Measurements from ENCODE around the gene HOGA1.
"Not testable (repeated sequence)": the region's sequence is repeated elsewhere in the genome, so short reads cannot be mapped to it uniquely, and the experiment has no call there.

HOGA1 gene

DNA sequence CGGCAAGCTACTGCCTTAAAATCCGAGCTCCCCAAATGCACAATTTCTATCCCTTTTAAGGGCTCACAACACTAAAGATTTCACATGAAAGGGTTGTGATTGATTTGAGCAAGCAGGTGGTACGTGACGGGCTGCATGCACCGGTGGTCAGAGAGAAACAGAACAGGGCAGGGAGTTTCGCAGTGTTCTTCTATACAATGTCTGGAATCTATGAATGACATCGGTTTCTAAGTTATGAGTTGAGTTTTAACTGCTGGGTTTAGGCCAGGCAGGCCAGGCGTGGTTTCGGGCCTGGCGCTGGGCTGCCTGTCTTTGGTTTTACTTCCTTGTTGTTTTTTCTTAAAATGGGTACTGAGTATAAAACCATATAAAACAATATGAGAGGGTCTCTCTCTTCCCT is 28.6 kb upstream of the HOGA1 start:
- not testable (repeated sequence) for DNase-seq

DNA sequence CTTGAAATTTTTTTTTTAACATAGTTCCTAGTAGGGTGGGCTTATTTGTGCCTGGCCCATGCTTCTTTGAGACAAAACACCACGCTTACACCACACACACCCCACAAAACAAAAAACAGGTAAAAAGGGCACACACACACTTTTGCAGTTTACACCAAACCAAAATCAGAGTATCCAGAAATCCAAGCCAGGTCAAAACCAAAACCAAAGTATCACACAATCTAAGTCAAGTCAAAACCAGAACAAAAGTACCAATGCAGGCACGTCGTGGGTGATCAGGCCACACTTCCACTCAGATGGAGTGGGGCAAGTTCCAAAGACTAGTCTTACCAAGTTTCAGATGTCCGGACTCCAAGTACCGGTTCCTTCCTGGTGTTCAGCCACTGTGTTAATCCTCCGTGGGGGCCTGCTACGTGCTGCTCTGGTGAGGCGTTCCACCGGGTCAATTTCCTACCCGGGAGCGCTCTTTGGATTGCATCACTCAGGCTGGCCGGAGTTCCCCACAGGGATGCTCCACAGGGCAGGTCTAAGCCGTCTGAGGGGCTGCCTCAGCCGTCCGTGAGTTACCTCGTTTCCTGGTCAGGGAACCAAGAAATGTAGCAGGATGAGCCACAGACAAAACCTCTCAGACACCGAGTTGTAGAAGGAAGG is 23.3 kb upstream of the HOGA1 start:
- DNase-seq: not testable (repeated sequence)

DNA sequence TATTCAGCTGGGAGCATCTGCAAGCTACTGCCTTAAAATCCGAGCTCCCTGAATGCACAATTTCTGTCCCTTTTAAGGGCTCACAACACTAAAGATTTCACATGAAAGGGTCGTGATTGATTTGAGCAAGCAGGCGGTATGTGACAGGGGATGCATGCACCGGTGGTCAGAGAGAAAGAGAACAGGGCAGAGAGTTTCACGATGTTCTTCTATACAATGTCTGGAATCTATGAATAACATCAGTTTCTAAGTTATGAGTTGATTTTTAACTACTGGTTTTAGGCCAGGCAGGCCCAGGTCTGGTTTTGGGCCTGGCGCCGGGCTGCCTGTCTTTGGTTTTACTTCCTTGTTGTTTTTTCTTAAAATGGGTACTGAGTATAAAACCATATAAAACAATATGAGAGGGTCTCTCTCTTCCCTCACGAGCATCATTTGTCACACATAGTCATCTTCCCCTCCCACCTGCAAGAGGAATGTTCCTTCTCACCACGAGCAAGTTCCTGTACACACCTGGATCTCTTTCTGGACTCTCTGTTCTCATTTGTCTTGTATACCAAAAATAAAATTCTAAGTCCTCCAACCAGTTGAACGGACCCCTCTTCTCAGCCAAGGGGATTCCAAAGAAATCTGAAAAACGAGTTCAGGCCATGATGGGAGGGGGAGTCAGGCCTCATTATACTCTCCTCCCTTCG is 22.7 kb upstream of the HOGA1 start:
- DNase-seq: not testable (repeated sequence)

DNA sequence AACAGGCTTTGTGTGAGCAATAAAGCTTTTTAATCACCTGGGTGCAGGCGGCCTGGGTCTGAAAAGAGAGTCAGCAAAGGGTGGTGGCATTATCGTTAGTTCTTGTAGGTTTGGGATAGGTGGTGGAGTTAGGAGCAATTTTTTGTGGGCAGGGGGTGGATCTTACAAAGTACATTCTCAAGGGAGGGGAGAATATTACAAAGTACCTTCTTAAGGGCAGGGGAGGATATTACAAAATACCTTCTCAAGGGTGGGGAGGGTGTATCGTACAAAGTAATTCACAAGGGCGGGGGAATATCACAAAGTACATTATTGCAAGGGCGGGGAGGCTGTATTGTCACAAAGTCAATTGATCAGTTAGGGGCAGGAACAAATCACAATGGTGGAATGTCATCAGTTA is 21.9 kb upstream of the HOGA1 start:
- DNase-seq: not testable (repeated sequence)

DNA sequence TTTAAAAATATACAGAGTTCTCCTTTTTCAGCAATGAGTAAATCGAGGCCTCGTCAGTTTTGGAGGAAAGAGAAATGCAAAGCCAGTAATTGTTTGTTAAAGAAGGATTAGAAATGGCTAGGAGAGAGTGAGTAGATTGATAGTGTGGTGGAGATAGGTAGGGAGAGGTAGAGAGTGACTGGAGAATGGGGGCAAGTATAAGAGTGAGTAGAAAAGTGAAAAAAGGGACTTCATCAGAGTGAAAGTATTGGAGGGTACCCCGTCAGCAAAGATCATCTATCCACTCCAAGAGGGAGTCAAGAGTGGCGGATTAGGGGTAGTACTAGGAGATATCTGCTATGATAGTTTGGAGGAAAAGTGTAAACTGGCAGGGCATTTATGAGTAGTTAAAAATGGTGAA is 20.9 kb upstream of the HOGA1 start:
- no peak for DNase-seq

DNA sequence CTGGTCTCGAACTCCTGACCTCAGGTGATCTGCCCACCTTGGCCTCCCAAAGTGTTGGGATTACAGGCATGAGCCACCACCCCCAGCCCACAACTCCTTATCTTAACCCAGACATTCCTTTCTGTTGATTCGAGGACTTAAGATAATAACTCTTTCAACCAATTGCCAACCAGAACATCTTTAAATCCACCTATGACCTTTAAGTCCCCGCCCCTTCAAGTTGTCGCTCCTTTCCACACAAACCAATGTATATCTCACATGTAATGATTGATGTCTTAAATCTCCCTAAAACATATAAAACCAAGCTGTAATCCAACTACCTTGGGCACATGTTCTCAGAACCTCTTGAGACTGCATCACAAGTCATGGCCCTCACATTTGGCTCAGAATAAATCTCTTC is 19.4 kb upstream of the HOGA1 start:
- no peak for DNase-seq

DNA sequence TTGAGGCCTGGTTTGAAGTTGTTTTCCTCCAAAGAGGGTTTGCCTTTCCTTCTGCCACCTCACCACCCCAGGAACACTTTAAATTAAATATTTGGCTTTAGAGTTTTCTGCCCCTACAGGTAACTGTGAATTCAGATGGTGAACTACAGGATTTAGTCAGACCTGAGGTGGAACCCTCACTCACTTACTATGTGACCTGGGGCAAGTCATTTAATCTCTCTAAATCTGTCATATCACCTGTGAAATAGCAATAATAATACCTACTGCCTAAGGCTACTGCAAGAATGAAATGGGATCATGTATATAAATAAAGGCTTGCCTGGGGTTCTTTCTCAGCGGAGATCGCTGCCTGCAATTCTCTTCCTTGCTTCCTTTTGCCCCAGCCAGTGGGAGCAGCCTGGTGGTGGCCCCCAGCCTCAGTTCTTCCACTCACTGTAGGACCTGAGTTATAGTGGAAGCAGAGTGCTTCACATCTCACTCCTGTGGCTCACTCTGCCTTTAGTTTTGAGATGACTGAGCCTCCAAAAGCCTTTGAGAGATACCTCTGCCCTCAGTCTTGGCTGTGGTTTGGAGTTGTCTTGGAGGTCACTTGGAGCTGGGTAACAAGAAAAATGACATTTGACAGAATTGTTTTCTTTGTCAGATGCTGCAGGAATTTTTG is 17.7 kb upstream of the HOGA1 start:
- no peak for DNase-seq

DNA sequence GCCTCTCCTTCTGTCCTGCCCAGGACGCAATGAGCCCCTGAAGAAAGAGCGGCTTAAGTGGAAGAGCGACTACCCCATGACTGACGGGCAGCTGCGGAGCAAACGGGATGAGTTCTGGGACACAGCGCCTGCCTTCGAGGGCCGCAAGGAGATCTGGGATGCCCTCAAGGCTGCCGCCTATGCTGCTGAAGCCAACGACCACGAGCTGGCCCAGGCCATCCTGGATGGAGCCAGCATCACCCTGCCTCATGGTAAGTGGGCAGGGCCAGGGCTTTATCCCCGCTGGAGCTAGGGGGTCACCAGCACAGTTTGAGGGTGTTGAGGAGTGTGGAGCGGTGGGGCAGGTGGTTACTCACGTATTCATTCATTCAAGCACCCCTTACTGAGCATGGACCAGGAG is 16.3 kb upstream of the HOGA1 start:
- DNase-seq: no peak

DNA sequence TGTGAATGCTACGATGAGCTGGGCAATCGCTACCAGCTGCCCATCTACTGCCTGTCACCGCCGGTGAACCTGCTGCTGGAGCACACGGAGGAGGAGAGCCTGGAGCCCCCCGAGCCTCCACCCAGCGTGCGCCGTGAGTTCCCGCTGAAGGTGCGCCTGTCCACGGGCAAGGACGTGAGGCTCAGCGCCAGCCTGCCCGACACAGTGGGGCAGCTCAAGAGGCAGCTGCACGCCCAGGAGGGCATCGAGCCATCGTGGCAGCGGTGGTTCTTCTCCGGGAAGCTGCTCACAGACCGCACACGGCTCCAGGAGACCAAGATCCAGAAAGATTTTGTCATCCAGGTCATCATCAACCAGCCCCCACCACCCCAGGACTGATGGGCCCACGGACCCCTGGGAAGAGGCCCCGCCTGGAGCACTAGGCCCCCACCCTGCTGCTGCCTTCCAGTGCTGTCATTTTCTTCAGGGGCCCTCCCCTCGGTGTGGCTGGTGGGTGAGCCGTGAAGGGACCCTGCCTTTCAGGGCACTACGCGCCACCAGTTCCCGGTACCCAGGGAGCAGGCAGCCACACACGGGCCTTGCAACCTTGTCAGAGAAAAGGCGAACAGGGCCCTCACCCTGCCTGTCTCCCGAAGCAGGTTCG is 13.9 kb upstream of the HOGA1 start:
- no peak for DNase-seq

DNA sequence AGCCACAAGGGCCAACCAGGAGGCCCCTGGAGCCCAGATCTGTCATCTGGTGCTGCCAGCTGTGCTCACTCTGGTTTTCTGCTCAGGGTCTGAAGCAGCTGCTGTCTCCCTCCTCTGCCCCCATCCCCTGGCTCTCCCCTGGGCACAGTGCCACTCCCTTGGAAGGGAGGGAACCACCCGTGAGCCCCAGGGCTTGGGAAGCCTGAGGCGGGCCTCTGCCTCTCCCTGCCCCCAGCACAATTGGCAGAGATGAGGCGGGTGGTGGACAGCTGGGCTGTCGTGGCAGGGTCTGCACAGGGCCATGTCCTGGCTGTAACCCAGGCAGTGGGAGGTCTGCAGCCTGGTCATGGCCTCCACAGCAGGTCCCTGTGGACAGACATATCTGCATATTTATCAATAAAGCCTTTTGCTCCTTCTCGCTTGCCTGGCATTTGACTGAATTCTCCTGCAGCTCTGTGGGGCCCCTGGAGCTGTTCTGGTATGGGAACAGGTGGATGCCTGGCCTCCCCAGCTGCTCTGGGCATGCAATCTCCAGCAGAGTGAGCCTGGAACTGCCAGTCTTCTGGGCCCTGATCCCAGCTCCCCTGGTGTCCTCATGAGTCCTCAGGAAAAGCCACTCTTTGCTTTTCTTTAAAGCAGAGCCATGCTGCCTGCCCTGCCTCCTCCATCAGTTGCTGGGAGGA is 13.3 kb upstream of the HOGA1 start:
- DNase-seq: no peak

DNA sequence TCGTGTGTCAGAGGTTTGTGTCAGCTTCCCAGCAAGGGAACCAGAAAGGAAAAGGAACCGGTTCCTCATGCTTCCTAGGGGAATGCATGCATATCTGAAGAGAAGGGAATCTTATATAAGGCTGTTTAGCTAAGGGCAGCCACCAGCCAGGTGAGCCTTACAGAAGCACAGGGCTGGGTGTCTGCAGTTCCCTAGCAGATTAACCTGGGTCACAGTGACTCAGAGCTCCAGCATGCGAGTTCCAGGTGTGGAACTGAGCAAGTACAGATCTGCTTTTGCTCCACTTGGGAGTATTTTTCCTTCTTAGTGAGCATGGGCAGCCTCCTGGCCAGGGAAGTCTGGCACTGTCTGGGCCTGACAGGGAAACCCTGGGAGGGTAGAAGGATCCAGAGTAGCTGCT is 12.6 kb upstream of the HOGA1 start:
- no peak for DNase-seq

DNA sequence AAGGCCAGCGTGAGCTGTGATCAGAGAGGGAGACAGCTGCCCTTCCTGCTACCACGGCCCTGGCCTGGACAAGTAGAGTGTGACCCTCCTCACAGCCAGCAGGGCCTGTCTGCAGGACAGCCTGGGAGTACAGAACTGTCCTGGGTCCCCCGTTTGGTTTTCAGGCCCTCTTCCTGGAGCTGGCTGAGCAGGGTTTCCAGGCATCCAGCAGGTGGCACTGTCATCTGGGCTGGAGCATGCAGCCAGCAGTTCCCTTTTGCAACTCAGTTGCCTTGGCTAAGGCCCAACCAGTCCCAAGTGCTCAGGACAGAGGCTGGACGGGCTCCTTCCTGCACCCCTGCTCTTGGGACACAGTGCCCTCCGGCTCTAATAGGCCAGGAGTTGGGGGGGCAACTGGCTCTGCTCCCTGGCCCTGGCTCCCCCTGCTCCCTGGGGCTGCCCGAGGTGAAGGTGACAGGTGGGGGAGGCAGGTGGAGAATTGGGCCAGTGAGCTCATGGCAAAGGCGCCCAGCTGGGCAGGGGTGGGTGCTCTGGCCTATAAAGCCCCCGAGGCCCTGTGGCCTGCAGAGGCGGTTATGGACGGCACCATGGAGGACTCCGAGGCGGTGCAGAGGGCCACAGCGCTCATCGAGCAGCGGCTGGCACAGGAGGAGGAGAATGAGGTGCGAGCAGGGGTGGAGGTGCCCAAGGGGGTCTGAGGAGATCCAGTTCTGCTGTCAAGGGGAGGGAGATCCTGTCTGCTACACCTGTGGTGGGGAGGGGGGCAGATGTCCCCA is 11.8 kb upstream of the HOGA1 start, which contains the start of gene ANKRD2:
TSS of gene ANKRD2 (plus strand) at position 566 of the 776 bp plus-strand sequence. CDS start at position 576, 10 bp downstream.
- DNase-seq: peak; percentile 46

DNA sequence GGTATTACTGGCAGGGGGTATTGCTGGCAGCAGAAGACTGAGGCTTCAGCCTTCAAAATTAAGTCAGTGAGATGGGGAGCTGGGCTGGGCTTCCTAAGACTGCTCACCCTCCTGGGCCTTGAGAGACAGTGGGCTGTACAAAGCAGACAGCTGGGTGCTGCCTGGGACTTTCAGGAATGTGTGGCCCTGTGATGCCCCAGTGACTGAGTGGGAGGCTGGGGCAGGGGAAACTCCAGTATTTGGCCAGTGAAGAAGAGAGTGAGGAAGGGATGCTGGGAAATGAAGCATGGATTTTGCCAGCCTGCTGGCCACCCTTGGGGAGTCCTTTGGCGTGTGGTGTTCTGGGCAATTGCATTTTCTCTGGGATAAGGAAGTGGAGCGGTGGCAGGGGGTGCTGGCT is 11.2 kb upstream of the HOGA1 start:
- DNase-seq: no peak

DNA sequence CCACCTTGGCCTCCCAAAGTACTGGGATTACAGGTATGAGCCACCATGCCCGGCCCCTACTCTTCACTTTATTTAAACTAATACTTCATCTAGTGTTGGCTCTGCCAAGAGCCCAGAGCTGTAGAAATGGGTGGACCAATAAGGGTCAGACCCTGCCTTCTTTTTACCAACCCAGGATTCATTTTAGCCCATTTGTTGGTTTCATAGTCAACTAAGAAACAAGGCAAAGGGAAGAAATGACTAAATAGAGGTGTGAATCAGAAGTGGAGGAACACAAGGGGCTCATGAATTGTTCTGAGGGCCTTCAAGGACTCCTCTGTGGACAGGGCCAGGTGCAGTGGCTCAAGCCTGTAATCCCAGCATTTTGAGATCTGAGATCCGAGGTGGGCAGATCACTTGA is 10.5 kb upstream of the HOGA1 start:
- no peak for DNase-seq

DNA sequence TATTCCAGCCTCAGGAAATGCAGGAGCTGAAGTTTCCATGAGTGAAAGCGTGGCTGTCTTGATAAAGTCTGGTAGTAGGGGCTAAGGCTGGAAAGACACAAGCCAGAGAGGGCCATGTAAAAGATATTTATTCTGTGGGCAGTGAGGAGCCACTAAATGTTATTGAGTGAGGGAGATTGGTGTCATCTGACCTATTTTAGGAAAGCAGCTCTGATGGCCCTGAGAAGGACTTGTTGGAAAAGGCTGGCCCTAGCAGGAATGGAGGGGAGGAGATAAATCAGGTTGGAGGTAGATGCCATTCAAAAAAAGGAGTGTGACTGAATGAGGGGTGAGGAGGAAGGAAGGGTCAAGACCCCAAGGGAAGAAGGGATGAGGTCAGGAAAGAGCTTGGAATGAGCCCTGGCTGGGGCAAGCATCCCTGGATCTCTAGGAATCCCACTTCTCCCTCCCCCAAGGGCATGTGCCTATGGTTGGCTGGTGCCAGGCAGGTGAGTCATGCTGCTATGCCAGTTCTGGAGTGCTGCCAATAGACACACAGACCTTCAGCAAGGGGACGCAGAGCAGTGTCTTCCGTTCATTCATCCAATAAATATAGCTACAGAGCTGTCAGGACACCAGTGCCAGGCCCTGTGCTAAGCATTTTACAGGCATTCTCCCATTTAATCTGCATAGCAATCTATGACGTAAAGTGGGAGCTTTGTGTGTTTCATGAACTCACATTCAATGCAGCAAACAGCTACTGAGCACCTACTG is 9.6 kb upstream of the HOGA1 start:
- no peak for DNase-seq

DNA sequence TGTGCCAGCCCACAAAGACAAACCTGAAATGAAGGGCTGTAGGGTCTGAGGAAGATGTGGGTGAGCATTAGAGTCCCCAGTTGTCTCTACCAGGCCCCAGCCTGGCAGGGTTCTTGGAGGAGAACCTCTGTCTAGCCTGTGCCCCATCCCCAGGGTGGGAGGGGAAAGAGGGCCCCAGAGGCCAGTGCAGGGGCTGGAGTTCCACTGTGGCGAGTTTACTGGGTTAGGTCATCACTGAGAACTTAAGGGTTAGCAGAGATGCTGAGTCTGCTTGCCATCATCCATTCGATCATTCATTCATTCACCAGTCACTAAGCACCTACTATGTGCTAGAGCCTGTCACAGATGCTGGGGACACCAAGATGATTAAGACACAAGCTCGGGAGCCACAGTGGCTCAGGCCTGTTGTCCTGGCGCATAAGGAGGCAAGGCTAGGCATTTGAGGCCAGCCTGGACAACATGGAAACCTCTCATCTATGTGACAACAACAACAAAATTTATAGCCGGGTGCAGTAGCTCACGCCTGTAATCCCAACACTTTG is 9.0 kb upstream of the HOGA1 start:
- no peak for DNase-seq

DNA sequence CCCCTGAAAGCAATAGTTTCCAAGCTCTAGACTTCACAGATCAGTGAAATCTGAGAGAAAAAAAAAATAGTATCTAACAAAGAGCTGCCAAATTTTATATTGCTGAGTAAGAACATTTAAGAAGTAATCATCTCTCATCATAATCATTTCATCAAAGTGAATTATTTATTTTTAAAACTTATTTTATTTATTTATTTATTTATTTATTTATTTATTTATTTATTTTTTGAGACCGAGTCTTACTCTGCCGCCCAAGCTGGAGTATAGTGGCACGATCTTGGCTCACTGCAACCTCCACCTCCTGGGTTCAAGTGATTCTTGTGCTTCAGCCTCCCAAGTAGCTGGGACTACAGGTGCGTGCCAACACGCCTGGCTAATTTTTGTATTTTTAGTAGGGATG is 7.7 kb upstream of the HOGA1 start:
- DNase-seq: not testable (repeated sequence)

DNA sequence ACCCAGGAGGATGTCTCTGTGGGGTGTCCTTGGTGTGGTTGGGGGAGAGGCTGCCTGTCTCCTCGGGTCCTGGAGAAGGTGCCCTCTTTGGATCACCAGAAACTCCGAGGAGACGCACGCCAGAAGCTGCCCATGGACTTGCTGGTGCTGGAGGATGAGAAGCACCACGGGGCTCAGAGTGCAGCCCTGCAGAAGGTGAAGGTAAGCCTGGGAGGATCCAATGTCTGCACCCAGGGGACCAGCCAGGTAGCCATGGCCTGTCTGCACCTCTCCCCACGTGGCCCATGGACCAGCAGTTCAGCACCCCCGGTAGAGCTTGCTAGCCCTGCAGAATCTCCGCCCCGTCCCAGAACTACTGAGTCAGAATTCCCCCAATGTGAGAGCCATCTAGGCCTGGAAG is 6.5 kb upstream of the HOGA1 start:
- DNase-seq: no peak

DNA sequence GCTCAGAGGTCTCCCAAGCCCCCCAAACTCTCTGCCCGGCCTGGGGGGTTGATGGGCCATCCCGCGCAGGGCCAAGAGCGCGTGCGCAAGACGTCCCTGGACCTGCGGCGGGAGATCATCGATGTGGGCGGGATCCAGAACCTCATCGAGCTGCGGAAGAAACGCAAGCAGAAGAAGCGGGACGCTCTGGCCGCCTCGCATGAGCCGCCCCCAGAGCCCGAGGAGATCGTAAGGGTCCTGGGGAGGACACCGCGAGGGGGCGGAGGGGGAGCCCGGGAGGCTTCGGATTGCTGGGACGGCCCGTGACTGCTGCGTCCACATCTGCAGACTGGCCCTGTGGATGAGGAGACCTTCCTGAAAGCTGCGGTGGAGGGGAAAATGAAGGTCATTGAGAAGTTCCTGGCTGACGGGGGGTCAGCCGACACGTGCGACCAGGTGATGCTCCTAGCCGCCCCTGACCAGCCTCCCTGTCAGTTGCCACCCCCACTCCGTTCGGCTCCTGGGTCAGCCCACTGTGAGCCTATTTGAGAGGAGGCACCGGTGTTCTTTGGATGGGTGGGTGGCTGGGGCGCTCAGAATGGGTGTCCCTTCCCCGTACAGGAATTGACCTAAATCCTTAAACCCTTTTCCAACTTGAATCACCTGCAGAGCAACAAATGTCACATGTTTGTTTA is 5.9 kb upstream of the HOGA1 start:
- DNase-seq: no peak
